Testis (tissue), 3 donors: Measurements from ENCODE around the gene SCNN1A. TPM values are rescaled to one million over a fixed set of nuclear protein-coding genes. Genes with fewer than 3 reads are reported as not detected.
A peak's percentile ranks its signal among the peaks of the same experiment; 100 is the strongest.
"Not testable (repeated sequence)": the region's sequence is repeated elsewhere in the genome, so short reads cannot be mapped to it uniquely, and the experiment has no call there.

Experiments used
- DNase-seq: peaks from one replicate; pipeline ENCODE4 v3.0.0-alpha.2; 2019
- H3K27ac ChIP-seq, 2 donors: fragments of 200-600 bp; sonication (generic); one replicate each; pipeline ENCODE4 v1.5.1; 2019
- H3K27me3 ChIP-seq: fragments of 200-600 bp; sonication (generic); one replicate; pipeline ENCODE4 v1.5.1; 2019
- H3K36me3 ChIP-seq: fragments of 200-600 bp; sonication (generic); one replicate; pipeline ENCODE4 v1.5.1; 2017; ENCODE audit warnings: low read depth; ENCODE audit errors: missing control alignments
- H3K4me1 ChIP-seq: fragments of 200-600 bp; sonication (generic); one replicate; pipeline ENCODE4 v1.5.1; 2019
- H3K4me3 ChIP-seq, 2 donors: fragments of 200-600 bp; sonication (generic); one replicate each; pipeline ENCODE4 v1.5.1; 2017 to 2019
- H3K9me3 ChIP-seq: fragments of 200-600 bp; sonication (generic); one replicate; pipeline ENCODE4 v1.5.1; 2017
- POLR2A ChIP-seq: fragments of 450-650 bp; IDR thresholded peaks from one replicate; pipeline ENCODE4 v1.6.1; 2017; ENCODE audit warnings: antibody characterized with exemption, mild to moderate bottlenecking, moderate library complexity
- WGBS, 2 donors: methylation state at CpG; one replicate each; pipeline ENCODE4 v1.1.5; 2018; 5-methylcytosine and 5-hydroxymethylcytosine counted together
- intact Hi-C: fragments of 100-400 bp; cut with DNase I; formaldehyde crosslinking; loops from one replicate; pipeline ENCODE4 v1.15.1; 2023; ENCODE audit warnings: low total_unique reads
- polyA plus RNA-seq: library from polyadenylated mRNA; stranded (reverse); fragments of 350-450 nt; fragmentation: Illumina TruSeq; extraction: RNeasy Lipid Tissue Mini Kit (QIAGEN cat#74804); gene quantifications from one replicate; pipeline ENCODE4 v1.2.3, GENCODE V29; 2014; ENCODE audit warnings: low read depth, low replicate concordance; ENCODE audit not compliant: insufficient read depth
- total RNA-seq, 2 donors: library from RNA; depleted of rRNA; stranded (reverse); fragments of >200 nt; gene quantifications; one replicate each; pipeline ENCODE4 v1.2.3, GENCODE V29; 2016
- TF ChIP-seq, protein P1 (sequence below), 3 experiments: fragments of 450-650 bp in 2 of 3; fragments of 200-600 bp in 1 of 3; sonication (generic) in 1 of 3; IDR thresholded peaks; one replicate each; pipeline ENCODE4 v1.5.1; 2016 to 2019; ENCODE audit warnings: antibody characterized with exemption in 3 of 3, mild to moderate bottlenecking in 2 of 3, moderate library complexity in 1 of 3

Gene SCNN1A
- total and polyA plus RNA-seq, 3 donors from 2014 or later, result 14.6 to 43.1 (median 22.7) TPM

DNA sequence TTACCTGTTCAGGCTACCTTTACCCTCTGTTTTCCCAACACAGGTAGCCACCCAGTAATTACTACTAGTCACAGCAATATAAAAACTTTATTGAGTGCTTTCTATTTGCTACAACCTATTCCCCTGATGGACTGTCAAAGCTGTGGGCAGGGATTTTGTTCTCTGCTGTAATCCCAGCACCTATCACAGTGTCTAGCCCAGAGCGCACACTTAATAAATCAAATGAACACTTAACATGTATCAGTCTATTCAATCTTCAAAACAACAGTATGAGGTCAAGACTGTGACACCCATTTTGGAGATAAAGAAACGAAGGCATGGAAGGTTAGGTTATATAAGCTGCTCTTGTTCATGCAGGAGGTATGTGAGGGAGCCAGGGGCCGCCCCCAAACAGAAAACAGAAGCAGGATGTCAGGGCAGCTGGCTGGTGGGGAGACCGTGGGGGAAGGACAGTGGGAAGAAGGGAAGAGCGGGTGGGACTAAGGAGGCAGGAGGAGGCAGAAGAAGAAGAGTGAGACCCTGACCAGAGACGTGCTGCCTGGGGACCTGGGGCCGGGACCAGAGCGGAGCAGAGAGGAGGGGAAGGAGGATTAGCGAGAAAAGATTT is 35.2 kb downstream of the SCNN1A start:
- WGBS, 2 donors, result 23 to 40% methylated on average over 9 of the region's 9 CpGs
- Histone ChIP-seq H3K27ac (peak overlapping the region; percentile 94 to 98), H3K9me3 (no peaks in the 10 kb centered on the region), H3K27me3 (no peaks in the 10 kb centered on the region), H3K36me3 (no peaks in the 10 kb centered on the region), H3K4me3 (peak overlapping the region; percentile 87 to 93), H3K4me1 (peaks cover 53% of the 10 kb centered on the region)
- peak; percentile 38 for DNase-seq
- intact Hi-C loops, result no loop called here
- TF ChIP-seq, protein P1, sequence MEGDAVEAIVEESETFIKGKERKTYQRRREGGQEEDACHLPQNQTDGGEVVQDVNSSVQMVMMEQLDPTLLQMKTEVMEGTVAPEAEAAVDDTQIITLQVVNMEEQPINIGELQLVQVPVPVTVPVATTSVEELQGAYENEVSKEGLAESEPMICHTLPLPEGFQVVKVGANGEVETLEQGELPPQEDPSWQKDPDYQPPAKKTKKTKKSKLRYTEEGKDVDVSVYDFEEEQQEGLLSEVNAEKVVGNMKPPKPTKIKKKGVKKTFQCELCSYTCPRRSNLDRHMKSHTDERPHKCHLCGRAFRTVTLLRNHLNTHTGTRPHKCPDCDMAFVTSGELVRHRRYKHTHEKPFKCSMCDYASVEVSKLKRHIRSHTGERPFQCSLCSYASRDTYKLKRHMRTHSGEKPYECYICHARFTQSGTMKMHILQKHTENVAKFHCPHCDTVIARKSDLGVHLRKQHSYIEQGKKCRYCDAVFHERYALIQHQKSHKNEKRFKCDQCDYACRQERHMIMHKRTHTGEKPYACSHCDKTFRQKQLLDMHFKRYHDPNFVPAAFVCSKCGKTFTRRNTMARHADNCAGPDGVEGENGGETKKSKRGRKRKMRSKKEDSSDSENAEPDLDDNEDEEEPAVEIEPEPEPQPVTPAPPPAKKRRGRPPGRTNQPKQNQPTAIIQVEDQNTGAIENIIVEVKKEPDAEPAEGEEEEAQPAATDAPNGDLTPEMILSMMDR (IDR thresholded peaks at IDR 0.05), result no peak
- no peak for TF ChIP-seq POLR2A

DNA sequence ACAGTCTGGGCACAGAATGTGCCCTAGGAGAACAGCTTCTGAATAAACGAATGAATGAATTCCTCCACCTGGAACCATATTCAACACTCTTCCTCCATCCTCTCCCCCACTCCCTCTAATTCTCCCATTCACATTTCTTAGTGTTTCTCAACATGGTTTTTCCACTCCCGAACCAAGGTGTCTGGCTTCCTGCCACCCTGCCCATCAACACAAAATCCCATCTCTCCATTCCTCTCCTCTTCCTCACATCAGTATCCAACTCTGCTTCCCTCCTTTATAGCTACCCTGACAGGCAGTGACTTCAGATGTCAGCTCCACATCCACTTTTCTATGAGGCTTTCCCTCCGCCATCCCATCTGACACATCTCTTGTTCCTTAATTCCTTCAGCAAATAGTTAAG is 36.4 kb downstream of the SCNN1A start:
- no peak for DNase-seq
- no peaks in the 10 kb centered on the region for H3K27me3 ChIP-seq
- intact Hi-C loops, result loop anchor here (10.0 kb wide), 2 partner anchors 46 to 116 kb away; partner anchors contain the start of genes LTBR and TAPBPL
- H3K27ac ChIP-seq, result peak overlapping the region; percentile 94 to 98
- no peaks in the 10 kb centered on the region for H3K36me3 ChIP-seq
- peaks cover 63% of the 10 kb centered on the region for H3K4me1 ChIP-seq
- 41 to 45% methylated on average over 3 of the region's 3 CpGs for WGBS, 2 donors
- H3K9me3 ChIP-seq, result no peaks in the 10 kb centered on the region
- TF ChIP-seq, protein P1 (IDR thresholded peaks at IDR 0.05), result no peak
- TF ChIP-seq POLR2A, result no peak
- peak overlapping the region in 1 of 2 donors; percentile 93 for H3K4me3 ChIP-seq

DNA sequence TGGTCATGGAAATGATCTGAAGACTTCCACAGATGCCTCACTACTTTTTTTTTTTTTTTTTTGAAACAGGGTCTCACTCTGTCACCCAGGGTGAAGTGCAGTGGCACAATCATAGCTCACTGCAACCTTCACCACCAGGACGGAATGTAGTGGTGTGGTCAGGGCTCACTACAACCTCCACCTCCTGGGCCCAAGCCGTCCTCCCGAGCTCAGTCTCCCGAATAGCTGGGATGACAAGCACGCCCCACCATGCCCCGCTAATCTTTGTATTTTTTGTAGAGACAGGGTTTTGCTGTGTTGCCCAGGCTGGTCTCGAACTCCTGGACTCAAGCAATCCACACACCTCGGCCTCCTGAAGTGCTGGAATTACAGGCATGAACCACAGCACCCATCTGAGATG is 36.8 kb downstream of the SCNN1A start:
- 71 to 84% methylated on average over 8 of the region's 8 CpGs for WGBS, 2 donors
- not testable (repeated sequence) for DNase-seq, H3K9me3 ChIP-seq, H3K4me3 ChIP-seq, H3K27me3 ChIP-seq, H3K36me3 ChIP-seq
- Histone ChIP-seq H3K27ac (peak overlapping the region; percentile 93 to 94), H3K4me1 (peaks cover 61% of the 10 kb centered on the region)
- intact Hi-C loops, result loop anchor here (10.0 kb wide), 2 partner anchors 46 to 116 kb away; partner anchors contain the start of genes LTBR and TAPBPL

DNA sequence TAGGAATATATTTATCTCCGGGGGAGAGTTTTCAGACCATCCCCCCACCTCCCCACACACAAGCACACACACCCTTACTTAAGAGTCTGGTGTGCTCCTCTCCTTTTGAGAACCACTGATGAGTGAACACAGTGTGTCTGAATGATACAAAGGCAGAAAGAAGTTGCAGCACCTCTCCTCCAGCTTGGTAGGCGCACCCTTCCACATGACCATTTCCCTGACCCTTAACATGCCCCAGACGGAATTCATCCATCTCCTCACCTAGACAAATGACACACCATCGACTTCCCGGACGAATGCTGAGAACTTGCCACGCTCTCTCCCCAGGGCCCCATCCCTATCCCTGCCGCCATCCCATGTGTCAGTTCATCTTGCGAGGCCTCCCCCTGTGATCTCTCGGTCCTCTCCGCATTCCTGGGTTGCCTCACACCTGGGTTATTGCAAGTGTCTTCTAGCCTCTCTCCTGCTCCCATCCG is 37.4 kb downstream of the SCNN1A start:
- peak overlapping the region in 1 of 2 donors; percentile 93 for H3K27ac ChIP-seq

More for the DNA sequence above, 37.4 kb downstream of the SCNN1A start:
- no peak overlapping the region for H3K4me3 ChIP-seq
- DNase-seq, result no peak
- 59 to 62% methylated on average over 12 of the region's 12 CpGs for WGBS, 2 donors
- no peaks in the 10 kb centered on the region for H3K36me3 ChIP-seq
- no peaks in the 10 kb centered on the region for H3K9me3 ChIP-seq
- H3K4me1 ChIP-seq, result peaks cover 58% of the 10 kb centered on the region
- TF ChIP-seq, protein P1 (IDR thresholded peaks at IDR 0.05), result no peak
- no peak for TF ChIP-seq POLR2A
- no peaks in the 10 kb centered on the region for H3K27me3 ChIP-seq
- intact Hi-C loops, result loop anchor here (10.0 kb wide), 2 partner anchors 47 to 117 kb away; partner anchors contain the start of genes LTBR and TAPBPL
